ENCODE measurements around the gene PLEKHA7. TPM values are rescaled to one million over a fixed set of nuclear protein-coding genes. Genes with fewer than 3 reads are reported as not detected.

The PLEKHA7 gene
- total and polyA plus RNA-seq, 2 of the 4 experiments (the other 2 are of a cell fraction): 0.12 TPM; not detected in 1

DNA sequence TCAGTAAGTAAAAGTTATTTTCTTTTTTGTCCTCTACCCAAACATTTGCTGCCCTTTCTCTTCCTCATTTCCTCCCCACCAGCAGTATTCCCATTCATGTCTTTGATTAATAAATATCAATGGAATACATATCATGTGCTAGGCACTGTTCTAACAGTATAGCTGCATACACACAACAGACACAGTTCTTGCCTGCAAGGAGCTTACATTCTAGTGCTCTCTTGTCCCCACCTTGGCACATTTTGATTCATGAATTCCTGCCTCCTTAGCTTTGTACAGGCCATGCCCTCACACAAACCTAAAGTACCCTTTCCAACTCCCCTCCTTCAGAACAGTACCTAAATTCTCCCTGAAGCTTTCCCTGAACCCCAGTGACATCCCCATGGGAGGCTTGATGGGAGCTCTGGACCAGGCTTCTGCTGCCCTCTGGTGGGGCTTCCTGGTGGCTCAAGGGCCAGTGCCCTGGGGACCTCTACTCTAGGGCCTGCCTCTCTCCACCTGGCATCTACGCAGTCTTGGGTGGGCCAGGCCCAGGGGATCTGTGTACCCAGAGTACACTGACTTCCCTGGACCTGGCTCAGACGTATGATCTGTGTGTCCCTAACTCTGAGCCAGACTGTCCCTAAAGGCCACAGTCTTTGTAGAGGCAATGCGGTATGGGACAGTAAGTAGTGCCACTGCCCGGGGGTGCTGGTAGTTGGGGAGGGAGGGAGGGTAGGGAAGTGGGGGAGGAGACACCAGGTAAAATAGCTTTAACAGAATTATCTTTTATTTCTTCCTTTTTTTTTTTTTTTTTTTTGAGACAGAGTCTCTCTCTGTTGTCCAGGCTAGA lies 49.2 kb upstream of the PLEKHA7 start:
- Histone ChIP-seq H3K18ac (ENCODE audit: low read depth, low read length) (no peak overlapping the region), H4K5ac (ENCODE audit: low read depth, low read length) (no peak overlapping the region), H2BK5ac (ENCODE audit: low read depth, low read length, poor library complexity, severe bottlenecking) (no peak overlapping the region), H3K9ac (ENCODE audit: low read depth, low read length) (no peak overlapping the region), H3K36me3 (ENCODE audit: control insufficient read depth, insufficient read depth, low read length) (no peaks in the 10 kb centered on the region), H3K14ac (replicated peaks; ENCODE audit: low read depth, low read length) (no peak overlapping the region), H3K4ac (ENCODE audit: low read depth, low read length) (no peak overlapping the region), H2AK5ac (ENCODE audit: low read depth, low read length) (no peak overlapping the region), H2AFZ (replicated peaks; ENCODE audit: low read length, poor library complexity) (no peak overlapping the region), H3K4me1 (ENCODE audit: control insufficient read depth, insufficient read depth, low read length) (no peaks in the 10 kb centered on the region), H2BK20ac (ENCODE audit: low read depth, low read length) (no peak overlapping the region), H3K56ac (ENCODE audit: extremely low read depth, insufficient read depth, low read length) (no peak overlapping the region), H2BK15ac (ENCODE audit: low read depth, low read length) (no peak overlapping the region), H4K20me1 (ENCODE audit: insufficient read depth, low read length) (no peaks in the 10 kb centered on the region), H3K27ac (ENCODE audit: insufficient read depth, low read length) (no peak overlapping the region), H3K9me1 (ENCODE audit: insufficient read depth, low read length) (no peaks in the 10 kb centered on the region), H2BK120ac (ENCODE audit: low read depth, low read length) (no peak overlapping the region), H4K8ac (ENCODE audit: low read depth in 2 of 2, low read length in 2 of 2) (no peak overlapping the region), H2AK9ac (replicated peaks; ENCODE audit: low read depth, low read length, poor library complexity) (no peak overlapping the region), H3K23ac (ENCODE audit: low read depth, low read length) (no peak overlapping the region), H3K9me3 (ENCODE audit: control insufficient read depth, insufficient read depth, low read length) (no peaks in the 10 kb centered on the region), H3K4me3 (ENCODE audit: insufficient read depth, low read depth, low read length) (no peak overlapping the region), H3K79me1 (ENCODE audit: low read depth in 1 of 2, low read length in 2 of 2) (no peaks in the 10 kb centered on the region), H3K27me3 (ENCODE audit: control insufficient read depth, insufficient read depth, low read length) (no peaks in the 10 kb centered on the region), H4K91ac (ENCODE audit: insufficient read depth, low read depth, low read length) (no peak overlapping the region), H3K4me2 (ENCODE audit: low read depth, low read length) (no peak overlapping the region)
- intact Hi-C loops (cut with micrococcal nuclease) (loop anchor here (1.0 to 10.0 kb wide), 4 partner anchors 49 to 278 kb away; partner anchors contain the start of gene PLEKHA7), dilution Hi-C loops (cut with HindIII; ENCODE audit: low sequenced_read_pairs, unreplicated experiment) (no loop called here), in situ Hi-C loops (cut with MboI; ENCODE audit: low sequenced_read_pairs) (loop anchor here (10.0 kb wide), 2 partner anchors 119 to 279 kb away; no protein-coding TSS in a partner anchor)
- CTCF ChIA-PET: interaction anchor here (0.5 to 2.4 kb wide), 11 partner anchors 9 to 1576 kb away, joined by 3 to 12 read pairs (median 3); no protein-coding TSS in a partner anchor
- TF ChIP-seq FOS (IDR thresholded peaks at IDR 0.05; ENCODE audit: low read depth, low read length) (no peak), RAD21 (IDR thresholded peaks at IDR 0.05; ENCODE audit: low read length) (peak; percentile 83), SMC3 (IDR thresholded peaks at IDR 0.05; ENCODE audit: low read depth, low read length) (peak; percentile 70), RFX5 (IDR thresholded peaks at IDR 0.05; ENCODE audit: low read depth, low read length) (no peak), MAFK (IDR thresholded peaks at IDR 0.05; ENCODE audit: low read depth, low read length) (no peak), USF2 (IDR thresholded peaks at IDR 0.05; ENCODE audit: low read depth, low read length) (no peak), ELK1 (IDR thresholded peaks at IDR 0.05; ENCODE audit: borderline replicate concordance, low read depth, low read length) (no peak), MXI1 (IDR thresholded peaks at IDR 0.05; ENCODE audit: borderline replicate concordance, low read depth, low read length) (no peak), MAZ (IDR thresholded peaks at IDR 0.05; ENCODE audit: borderline replicate concordance, low read depth, low read length) (no peak), CEBPB (IDR thresholded peaks at IDR 0.05; ENCODE audit: low read depth, low read length) (no peak)
- TF ChIP-seq, protein P1, sequence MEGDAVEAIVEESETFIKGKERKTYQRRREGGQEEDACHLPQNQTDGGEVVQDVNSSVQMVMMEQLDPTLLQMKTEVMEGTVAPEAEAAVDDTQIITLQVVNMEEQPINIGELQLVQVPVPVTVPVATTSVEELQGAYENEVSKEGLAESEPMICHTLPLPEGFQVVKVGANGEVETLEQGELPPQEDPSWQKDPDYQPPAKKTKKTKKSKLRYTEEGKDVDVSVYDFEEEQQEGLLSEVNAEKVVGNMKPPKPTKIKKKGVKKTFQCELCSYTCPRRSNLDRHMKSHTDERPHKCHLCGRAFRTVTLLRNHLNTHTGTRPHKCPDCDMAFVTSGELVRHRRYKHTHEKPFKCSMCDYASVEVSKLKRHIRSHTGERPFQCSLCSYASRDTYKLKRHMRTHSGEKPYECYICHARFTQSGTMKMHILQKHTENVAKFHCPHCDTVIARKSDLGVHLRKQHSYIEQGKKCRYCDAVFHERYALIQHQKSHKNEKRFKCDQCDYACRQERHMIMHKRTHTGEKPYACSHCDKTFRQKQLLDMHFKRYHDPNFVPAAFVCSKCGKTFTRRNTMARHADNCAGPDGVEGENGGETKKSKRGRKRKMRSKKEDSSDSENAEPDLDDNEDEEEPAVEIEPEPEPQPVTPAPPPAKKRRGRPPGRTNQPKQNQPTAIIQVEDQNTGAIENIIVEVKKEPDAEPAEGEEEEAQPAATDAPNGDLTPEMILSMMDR (conservative IDR thresholded peaks at IDR 0.05; ENCODE audit: low read depth, low read length): peak; percentile 68
- POLR2A ChIA-PET (ENCODE audit: unreplicated experiment): interaction anchor here (0.6 kb wide), 1 partner anchor 51 kb away, joined by 4 read pairs; no protein-coding TSS in a partner anchor
- 17% methylated on average over 1 of the region's 4 CpGs; no CpG with 5 or more reads in 1 of the 2 experiments for WGBS, 2 experiments (ENCODE audit: extremely low coverage in 2 of 2, insufficient read length in 1 of 2)
- BruUV-seq (replicated peaks): no TSS peak
- peak; percentile 27 for DNase-seq
- ATAC-seq (ENCODE audit: low read depth): peak; percentile 95
